Liver (tissue), 3 donors: ENCODE results near the gene OAS1.

Source experiments
- HNF4A ChIP-seq, 2 donors: conservative IDR thresholded peaks; 2 replicates each; pipeline ENCODE4 v1.6.1; 2016; ENCODE audit warnings: antibody characterized with exemption in 2 of 2, mild to moderate bottlenecking in 2 of 2
- TAF1 ChIP-seq: conservative IDR thresholded peaks from 2 replicates; pipeline ENCODE4 v1.6.1; 2016; ENCODE audit warnings: antibody characterized with exemption, mild to moderate bottlenecking
- YY1 ChIP-seq: IDR thresholded peaks from 2 replicates; pipeline ENCODE4 v1.6.1; 2016; ENCODE audit warnings: antibody characterized with exemption, mild to moderate bottlenecking
- TF ChIP-seq, protein P1 (sequence below): fragments of 150-350 bp; IDR thresholded peaks from 2 replicates; pipeline ENCODE4 v1.5.1; 2017; ENCODE audit warnings: improper control_type of control experiment, low read depth, low read length; ENCODE audit not compliant: missing input control
- TF ChIP-seq, protein P2 (sequence below): IDR thresholded peaks from 2 replicates; pipeline ENCODE4 v1.6.1; 2016; ENCODE audit warnings: antibody characterized with exemption
- TF ChIP-seq, protein P3 (sequence below): IDR thresholded peaks from 2 replicates; pipeline ENCODE4 v1.6.1; 2016; ENCODE audit warnings: antibody characterized with exemption, mild to moderate bottlenecking
- TF ChIP-seq, protein P4 (sequence below): IDR thresholded peaks from 2 replicates; pipeline ENCODE4 v1.6.1; 2016; ENCODE audit warnings: antibody characterized with exemption
- TF ChIP-seq, protein P5 (sequence below): IDR thresholded peaks from 2 replicates; pipeline ENCODE4 v1.6.1; 2016; ENCODE audit warnings: antibody characterized with exemption
- donor health status: healthy.
- donor health status: healthy.

DNA sequence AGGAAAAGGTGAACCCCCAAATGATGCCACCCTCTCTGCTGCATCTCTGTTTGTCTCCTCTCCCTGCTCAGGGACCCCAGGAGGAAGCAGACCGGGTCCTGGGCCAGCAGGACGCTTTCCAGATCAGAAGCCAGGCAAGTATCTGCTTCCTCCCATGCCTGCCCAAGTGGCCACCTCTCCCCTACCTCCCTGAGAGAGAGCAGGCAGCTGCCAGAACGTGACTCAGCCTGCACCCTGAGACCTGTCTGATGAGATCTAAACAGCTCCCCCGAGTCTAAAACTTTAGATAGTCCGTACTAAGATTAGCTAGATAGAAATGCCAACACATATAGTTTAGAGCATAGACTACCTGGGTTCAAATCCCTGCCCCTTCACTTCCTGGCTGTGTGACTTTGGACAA, 31.2 kb upstream of the OAS1 start:
- TF ChIP-seq, protein P1, sequence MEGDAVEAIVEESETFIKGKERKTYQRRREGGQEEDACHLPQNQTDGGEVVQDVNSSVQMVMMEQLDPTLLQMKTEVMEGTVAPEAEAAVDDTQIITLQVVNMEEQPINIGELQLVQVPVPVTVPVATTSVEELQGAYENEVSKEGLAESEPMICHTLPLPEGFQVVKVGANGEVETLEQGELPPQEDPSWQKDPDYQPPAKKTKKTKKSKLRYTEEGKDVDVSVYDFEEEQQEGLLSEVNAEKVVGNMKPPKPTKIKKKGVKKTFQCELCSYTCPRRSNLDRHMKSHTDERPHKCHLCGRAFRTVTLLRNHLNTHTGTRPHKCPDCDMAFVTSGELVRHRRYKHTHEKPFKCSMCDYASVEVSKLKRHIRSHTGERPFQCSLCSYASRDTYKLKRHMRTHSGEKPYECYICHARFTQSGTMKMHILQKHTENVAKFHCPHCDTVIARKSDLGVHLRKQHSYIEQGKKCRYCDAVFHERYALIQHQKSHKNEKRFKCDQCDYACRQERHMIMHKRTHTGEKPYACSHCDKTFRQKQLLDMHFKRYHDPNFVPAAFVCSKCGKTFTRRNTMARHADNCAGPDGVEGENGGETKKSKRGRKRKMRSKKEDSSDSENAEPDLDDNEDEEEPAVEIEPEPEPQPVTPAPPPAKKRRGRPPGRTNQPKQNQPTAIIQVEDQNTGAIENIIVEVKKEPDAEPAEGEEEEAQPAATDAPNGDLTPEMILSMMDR, result no peak
- no peak for TF ChIP-seq HNF4A (conservative IDR thresholded peaks at IDR 0.05)
- TF ChIP-seq, protein P2, sequence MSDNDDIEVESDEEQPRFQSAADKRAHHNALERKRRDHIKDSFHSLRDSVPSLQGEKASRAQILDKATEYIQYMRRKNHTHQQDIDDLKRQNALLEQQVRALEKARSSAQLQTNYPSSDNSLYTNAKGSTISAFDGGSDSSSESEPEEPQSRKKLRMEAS, result no peak
- TF ChIP-seq TAF1, result no peak
- TF ChIP-seq, protein P3, sequence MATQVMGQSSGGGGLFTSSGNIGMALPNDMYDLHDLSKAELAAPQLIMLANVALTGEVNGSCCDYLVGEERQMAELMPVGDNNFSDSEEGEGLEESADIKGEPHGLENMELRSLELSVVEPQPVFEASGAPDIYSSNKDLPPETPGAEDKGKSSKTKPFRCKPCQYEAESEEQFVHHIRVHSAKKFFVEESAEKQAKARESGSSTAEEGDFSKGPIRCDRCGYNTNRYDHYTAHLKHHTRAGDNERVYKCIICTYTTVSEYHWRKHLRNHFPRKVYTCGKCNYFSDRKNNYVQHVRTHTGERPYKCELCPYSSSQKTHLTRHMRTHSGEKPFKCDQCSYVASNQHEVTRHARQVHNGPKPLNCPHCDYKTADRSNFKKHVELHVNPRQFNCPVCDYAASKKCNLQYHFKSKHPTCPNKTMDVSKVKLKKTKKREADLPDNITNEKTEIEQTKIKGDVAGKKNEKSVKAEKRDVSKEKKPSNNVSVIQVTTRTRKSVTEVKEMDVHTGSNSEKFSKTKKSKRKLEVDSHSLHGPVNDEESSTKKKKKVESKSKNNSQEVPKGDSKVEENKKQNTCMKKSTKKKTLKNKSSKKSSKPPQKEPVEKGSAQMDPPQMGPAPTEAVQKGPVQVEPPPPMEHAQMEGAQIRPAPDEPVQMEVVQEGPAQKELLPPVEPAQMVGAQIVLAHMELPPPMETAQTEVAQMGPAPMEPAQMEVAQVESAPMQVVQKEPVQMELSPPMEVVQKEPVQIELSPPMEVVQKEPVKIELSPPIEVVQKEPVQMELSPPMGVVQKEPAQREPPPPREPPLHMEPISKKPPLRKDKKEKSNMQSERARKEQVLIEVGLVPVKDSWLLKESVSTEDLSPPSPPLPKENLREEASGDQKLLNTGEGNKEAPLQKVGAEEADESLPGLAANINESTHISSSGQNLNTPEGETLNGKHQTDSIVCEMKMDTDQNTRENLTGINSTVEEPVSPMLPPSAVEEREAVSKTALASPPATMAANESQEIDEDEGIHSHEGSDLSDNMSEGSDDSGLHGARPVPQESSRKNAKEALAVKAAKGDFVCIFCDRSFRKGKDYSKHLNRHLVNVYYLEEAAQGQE, result no peak
- TF ChIP-seq, protein P4, sequence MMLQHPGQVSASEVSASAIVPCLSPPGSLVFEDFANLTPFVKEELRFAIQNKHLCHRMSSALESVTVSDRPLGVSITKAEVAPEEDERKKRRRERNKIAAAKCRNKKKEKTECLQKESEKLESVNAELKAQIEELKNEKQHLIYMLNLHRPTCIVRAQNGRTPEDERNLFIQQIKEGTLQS, result no peak
- TF ChIP-seq YY1, result no peak
- TF ChIP-seq, protein P5, sequence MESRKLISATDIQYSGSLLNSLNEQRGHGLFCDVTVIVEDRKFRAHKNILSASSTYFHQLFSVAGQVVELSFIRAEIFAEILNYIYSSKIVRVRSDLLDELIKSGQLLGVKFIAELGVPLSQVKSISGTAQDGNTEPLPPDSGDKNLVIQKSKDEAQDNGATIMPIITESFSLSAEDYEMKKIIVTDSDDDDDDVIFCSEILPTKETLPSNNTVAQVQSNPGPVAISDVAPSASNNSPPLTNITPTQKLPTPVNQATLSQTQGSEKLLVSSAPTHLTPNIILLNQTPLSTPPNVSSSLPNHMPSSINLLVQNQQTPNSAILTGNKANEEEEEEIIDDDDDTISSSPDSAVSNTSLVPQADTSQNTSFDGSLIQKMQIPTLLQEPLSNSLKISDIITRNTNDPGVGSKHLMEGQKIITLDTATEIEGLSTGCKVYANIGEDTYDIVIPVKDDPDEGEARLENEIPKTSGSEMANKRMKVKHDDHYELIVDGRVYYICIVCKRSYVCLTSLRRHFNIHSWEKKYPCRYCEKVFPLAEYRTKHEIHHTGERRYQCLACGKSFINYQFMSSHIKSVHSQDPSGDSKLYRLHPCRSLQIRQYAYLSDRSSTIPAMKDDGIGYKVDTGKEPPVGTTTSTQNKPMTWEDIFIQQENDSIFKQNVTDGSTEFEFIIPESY, result no peak
